Neutrophil (primary cell): ENCODE measurements around the gene SREK1IP1.

Experiments used
- H3K27ac ChIP-seq: fragments of 200-600 bp; sonication (generic); 2 replicates; pipeline ENCODE4 v1.5.1; 2016; ENCODE audit warnings: mild to moderate bottlenecking, moderate library complexity
- H3K27me3 ChIP-seq: fragments of 200-600 bp; sonication (generic); 2 replicates; pipeline ENCODE4 v1.6.0; 2016; ENCODE audit warnings: mild to moderate bottlenecking
- H3K36me3 ChIP-seq: fragments of 200-600 bp; sonication (generic); 2 replicates; pipeline ENCODE4 v1.5.1; 2017
- H3K4me1 ChIP-seq, 2 experiments: fragments of 200-600 bp in 1 of 2; sonication (generic) in 1 of 2; 1 replicate in 1 of 2; 2 replicates in 1 of 2; pipeline versions ENCODE4 v1.5.1 to v1.6.1; 2013 to 2016; ENCODE audit warnings: low read depth in 1 of 2, low read length in 1 of 2, mild to moderate bottlenecking in 1 of 2, moderate library complexity in 1 of 2; ENCODE audit not compliant: control insufficient read depth in 1 of 2, insufficient read depth in 1 of 2
- H3K4me3 ChIP-seq, 2 experiments: fragments of 200-600 bp in 1 of 2; sonication (generic) in 1 of 2; 1 replicate in 1 of 2; 2 replicates in 1 of 2; pipeline ENCODE4 v1.5.1; 2013 to 2016; ENCODE audit warnings: low read depth in 1 of 2, low read length in 1 of 2, mild to moderate bottlenecking in 1 of 2, moderate library complexity in 1 of 2
- H3K9me3 ChIP-seq: fragments of 200-600 bp; sonication (generic); 2 replicates; pipeline ENCODE4 v1.5.1; 2016
- TF ChIP-seq, protein P1 (sequence below): fragments of 200-600 bp; sonication (generic); IDR thresholded peaks from 2 replicates; pipeline ENCODE4 v1.5.1; 2016; ENCODE audit warnings: antibody characterized with exemption

SREK1IP1 gene

DNA sequence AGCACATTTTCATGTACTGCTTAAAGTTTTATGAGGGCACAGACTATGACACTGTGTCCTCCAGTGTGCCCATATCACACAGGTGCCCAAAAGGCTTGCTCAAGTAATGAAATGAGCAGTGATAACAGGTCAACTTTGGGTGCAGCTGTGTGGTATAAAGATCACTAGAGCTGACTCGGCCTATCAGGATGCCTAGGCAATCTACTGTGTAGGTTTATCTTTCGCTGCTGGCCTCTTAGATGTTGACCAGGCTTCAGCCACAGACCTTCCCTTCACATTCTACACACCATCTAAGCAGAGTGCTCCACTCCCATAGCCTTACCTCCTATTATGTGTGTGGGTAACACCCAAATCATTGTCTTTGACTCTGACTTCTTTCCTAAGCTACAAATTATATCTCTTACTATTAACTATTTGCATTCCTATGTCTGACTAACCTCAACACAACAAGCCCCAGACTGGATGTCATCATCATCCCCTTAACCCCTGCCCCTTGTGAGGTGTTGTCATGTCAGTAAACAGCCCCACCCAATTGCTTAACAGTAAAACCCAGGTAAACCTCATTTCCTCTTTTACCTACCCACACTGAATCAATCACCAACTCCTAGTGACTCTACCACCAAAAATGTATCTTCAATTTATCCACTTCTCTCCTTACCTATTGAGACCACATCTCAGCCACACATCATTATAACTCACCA lies 2.5 kb downstream of the SREK1IP1 start:
- Histone ChIP-seq H3K4me3 (no peak overlapping the region), H3K4me1 (peaks cover 43% of the 10 kb centered on the region in 2 experiments), H3K27ac (peak overlapping the region; percentile 86), H3K9me3 (no peaks in the 10 kb centered on the region), H3K27me3 (no peaks in the 10 kb centered on the region), H3K36me3 (peaks cover 5% of the 10 kb centered on the region)
- TF ChIP-seq, protein P1, sequence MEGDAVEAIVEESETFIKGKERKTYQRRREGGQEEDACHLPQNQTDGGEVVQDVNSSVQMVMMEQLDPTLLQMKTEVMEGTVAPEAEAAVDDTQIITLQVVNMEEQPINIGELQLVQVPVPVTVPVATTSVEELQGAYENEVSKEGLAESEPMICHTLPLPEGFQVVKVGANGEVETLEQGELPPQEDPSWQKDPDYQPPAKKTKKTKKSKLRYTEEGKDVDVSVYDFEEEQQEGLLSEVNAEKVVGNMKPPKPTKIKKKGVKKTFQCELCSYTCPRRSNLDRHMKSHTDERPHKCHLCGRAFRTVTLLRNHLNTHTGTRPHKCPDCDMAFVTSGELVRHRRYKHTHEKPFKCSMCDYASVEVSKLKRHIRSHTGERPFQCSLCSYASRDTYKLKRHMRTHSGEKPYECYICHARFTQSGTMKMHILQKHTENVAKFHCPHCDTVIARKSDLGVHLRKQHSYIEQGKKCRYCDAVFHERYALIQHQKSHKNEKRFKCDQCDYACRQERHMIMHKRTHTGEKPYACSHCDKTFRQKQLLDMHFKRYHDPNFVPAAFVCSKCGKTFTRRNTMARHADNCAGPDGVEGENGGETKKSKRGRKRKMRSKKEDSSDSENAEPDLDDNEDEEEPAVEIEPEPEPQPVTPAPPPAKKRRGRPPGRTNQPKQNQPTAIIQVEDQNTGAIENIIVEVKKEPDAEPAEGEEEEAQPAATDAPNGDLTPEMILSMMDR = no peak

DNA sequence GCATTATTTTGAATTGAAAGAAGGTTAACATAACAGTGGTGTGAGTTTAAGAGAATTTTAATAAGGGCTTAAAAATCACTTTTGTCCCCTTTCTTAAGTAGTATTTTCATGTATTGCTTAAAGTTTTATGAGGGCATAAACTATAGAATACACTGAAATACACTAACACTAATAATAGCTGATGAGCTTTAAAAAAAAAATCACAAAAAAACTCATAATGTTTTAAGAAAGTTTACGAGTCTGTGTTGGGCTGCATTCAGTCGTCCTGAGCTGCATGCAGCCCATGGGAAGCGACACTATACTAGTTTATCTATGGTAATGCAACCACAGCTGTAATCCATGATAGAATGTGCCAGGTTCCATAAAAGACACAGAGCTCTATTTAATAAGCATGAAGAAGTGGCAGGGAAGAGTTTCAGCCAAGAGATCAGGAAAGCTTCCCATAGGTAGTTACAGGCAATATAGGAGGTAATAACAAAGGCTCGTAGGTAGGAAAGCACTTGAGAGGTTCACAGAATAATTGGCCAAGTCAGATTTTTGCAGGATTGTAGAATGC lies 4.5 kb downstream of the SREK1IP1 start:
- Histone ChIP-seq H3K36me3 (peaks cover 5% of the 10 kb centered on the region), H3K9me3 (no peaks in the 10 kb centered on the region), H3K27ac (no peak overlapping the region), H3K4me3 (no peak overlapping the region), H3K27me3 (no peaks in the 10 kb centered on the region), H3K4me1 (peaks cover 33 to 34% of the 10 kb centered on the region in 2 experiments)
- TF ChIP-seq, protein P1 = no peak

DNA sequence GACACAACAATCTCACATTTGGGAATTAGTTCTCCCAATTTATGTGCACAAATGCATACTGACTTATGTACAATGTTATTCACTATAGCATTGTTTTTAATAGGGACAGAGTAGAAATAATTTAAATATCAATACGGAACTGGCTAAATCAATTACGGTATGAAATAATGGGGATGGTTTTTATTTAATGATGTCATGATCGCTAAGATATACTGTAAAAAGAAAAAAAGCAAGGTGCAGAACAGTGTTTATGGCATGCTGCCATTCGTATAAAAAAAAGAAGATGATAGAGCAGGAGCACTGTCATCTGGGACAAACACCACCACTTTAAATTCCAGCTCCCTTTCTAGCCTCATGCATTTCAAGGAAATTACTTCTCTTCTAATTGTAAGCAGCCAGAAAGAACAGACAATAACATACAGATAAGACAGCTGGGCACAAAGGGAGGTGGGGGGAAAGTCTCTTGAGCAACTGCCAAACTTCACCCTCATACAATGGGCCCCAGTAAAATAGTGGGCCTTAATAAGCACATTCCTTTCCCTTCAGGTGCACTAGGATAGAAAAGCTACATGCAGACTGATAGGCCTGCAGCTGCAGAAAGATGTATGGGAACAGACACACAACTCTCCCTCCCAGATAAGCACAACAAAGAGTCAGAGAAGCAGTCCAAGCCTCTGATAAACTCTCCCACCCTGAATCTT lies 8.4 kb downstream of the SREK1IP1 start:
- Histone ChIP-seq H3K4me3 (no peak overlapping the region), H3K27ac (no peak overlapping the region), H3K27me3 (no peaks in the 10 kb centered on the region), H3K36me3 (peaks cover 5% of the 10 kb centered on the region), H3K9me3 (no peaks in the 10 kb centered on the region), H3K4me1 (peaks cover 0 to 3% of the 10 kb centered on the region in 2 experiments)
- TF ChIP-seq, protein P1 = no peak

DNA sequence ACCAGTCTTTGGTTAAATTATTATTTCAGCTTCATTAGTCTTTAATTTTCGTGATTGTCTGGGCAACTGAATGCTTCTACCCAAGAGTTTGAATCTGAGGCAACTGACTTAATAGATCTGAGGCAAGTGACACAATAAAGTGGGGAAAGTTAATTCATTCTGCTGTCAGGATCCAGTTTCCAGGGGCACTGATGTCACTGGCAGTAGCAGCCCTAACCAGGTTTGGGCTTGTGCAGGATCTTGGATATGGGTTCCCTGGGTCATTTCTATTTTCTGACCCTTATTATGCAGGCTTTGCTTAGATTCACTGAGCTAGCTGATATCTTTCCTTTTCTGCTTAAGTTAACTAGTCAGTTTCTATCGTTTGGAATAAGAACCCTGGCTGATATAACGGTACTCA lies 9.6 kb downstream of the SREK1IP1 start:
- TF ChIP-seq, protein P1 = no peak
- no peak overlapping the region for H3K4me3 ChIP-seq
- no peaks in the 10 kb centered on the region for H3K4me1 ChIP-seq
- no peaks in the 10 kb centered on the region for H3K27me3 ChIP-seq
- H3K27ac ChIP-seq = no peak overlapping the region
- no peaks in the 10 kb centered on the region for H3K9me3 ChIP-seq
- H3K36me3 ChIP-seq = peaks cover 12% of the 10 kb centered on the region

DNA sequence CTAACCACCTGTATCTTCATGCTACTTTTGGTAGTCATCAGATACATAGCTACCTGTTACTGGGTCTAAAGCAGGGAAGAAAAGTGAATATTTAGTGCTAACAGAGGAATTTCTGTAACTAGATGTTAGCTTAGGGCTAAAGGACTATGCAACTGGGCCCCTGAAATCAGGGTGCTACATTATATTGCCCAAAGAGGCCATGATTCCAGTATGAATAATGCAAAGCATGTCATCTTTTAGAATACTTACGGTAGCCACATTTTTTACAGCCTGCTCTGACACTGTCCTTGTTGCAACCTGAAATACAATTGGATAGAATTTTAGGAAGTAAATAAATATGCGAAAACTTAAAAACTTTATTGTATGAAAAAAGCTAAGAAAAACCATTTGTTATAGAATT lies 14.4 kb downstream of the SREK1IP1 start:
- H3K4me1 ChIP-seq = peaks cover 15% of the 10 kb centered on the region in 2 experiments
- no peak overlapping the region for H3K27ac ChIP-seq
- H3K27me3 ChIP-seq = no peaks in the 10 kb centered on the region
- TF ChIP-seq, protein P1 = no peak
- H3K9me3 ChIP-seq = no peaks in the 10 kb centered on the region
- H3K36me3 ChIP-seq = peaks cover 14% of the 10 kb centered on the region
- no peak overlapping the region for H3K4me3 ChIP-seq
